Lung microvascular endothelial cell (primary cell): ENCODE measurements around the gene CUL7. TPM values are rescaled to one million over a fixed set of nuclear protein-coding genes. Genes with fewer than 3 reads are reported as not detected.
"Not testable (repeated sequence)": the region's sequence is repeated elsewhere in the genome, so short reads cannot be mapped to it uniquely, and the experiment has no call there.

Experiments used
- DNase-seq, 2 donors: peaks; one replicate each; pipeline versions ENCODE4 v3.0.0 to v3.0.0-alpha.2; 2010; ENCODE audit warnings: low read depth in 2 of 2
- total RNA-seq: library from RNA; depleted of rRNA; stranded (reverse); fragments of >200 nt; gene quantifications from 2 replicates; pipeline ENCODE4 v1.2.1, GENCODE V29; 2014

CUL7 gene
- total RNA-seq, 1 donor from 2014 or later, result 19.4 TPM

GRCh38 chr6:43016176-43016942, 37.3 kb downstream of the CUL7 start:
- DNase-seq, result no peak

DNA sequence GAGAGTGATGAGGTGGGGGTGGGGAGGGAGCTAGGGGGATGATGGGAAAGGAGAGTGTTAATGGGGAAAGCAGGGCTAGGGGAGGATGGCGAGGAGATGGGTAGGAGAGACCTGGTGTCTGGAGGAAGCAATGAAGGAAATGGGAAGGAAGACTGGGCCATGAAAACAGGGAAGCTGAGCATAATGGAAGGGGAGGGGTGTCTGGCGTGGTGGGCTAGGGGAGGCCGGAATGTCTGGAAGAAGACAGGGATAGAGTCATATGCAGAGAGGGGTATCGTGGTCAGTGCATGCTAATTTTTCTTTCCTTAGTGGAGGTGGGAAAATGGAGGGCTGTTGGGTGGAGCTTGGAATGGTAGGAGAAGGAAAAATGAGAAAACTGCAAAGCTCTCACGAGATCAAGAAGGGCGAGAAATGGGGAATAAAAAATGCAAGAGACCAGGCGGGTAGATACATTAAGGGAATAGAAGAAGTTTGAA, 39.2 kb downstream of the CUL7 start:
- DNase-seq, result peak; percentile 36 to 51

DNA sequence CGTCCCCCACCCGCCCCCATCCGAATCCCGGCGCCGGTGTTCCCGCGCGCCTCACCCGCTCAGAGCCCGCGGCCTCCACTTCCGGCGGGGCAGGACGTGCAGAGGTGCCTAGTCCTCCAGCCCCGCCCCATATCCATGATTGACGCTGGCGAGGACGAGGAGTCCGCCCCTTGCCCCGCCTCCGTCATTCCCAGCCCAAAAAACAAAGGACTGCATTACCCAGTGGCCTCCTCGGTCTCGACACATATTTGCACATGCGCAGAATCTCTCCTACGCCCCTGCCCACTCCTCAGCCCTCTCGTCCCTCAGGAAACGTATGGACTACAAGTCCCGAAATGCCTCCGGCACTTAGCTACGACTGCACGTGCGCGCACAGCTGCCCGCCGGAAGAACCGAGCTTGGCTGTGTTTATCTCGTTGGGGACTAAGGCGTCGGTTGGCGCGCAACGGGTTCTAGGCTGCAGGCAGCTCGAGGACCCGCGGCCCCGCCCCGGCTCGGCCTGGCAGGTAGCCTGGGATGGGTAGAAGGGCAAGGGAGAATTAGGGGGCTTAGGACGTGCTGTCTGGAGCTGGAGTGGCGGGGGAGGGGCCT, 39.7 kb downstream of the CUL7 start, which contains the start of the genes KLHDC3 and MEA1:
KLHDC3 (plus strand) TSS at position 407 of the 591 bp plus-strand sequence. CDS start 2,944 bp downstream, outside the sequence.
MEA1 (minus strand) TSS at position 104 of the 591 bp plus-strand sequence. CDS start 133 bp downstream, outside the sequence.
- peak; percentile 100 for DNase-seq

GRCh38 chr6:43013097-43013842, 40.4 kb downstream of the CUL7 start:
- no peak for DNase-seq

- no peak for DNase-seq
Observed at GRCh38 chr6:43012364-43012763, 41.3 kb downstream of the CUL7 start.

DNA sequence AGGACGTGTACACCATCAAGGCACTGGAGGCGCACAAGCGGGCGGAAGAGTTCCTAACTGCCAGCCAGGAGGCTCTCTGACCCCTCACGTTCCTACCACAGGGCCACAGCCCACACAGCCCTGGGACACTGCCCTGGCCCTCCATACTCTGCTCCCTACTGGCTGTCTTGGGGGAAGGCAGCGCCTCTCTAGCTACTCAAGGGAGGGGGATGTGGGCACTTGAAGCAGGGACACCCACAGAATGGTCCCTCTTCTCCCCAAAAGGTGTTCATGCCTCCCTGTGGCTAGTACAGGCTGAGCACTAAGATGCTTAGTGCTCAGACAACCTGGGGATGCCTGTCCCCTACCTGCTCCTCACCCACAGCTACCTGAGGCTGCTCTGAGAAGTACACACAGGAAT, 42.4 kb downstream of the CUL7 start:
- DNase-seq, result no peak

GRCh38 chr6:43009124-43009523, 44.5 kb downstream of the CUL7 start:
- peak; percentile 56 to 73 for DNase-seq

- no peak for DNase-seq
Observed at GRCh38 chr6:43007126-43007525, 46.5 kb downstream of the CUL7 start.

GRCh38 chr6:43006251-43006650, 47.4 kb downstream of the CUL7 start:
- DNase-seq, result no peak

DNA sequence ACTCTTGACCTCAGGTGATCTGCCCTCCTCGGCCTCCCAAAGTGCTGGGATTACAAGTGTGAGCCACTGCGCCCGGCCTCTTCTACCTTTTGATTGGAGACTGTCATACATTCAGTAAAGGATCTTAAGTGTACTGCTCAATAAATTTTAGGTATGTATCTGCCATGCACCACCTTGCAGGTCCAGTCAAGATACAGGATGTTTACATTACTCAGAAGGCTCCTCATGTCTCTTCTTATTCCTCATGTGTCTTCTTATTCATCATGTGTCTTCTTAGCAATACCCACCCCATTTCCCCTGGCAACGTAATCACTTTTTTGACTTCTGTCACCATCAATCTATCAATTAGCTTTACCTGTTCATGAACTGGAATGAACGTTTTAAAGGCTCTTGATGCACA, 47.8 kb downstream of the CUL7 start:
- DNase-seq, result no peak

GRCh38 chr6:43001843-43002242, 51.8 kb downstream of the CUL7 start:
- DNase-seq, result no peak

GRCh38 chr6:42998205-42998604, 55.4 kb downstream of the CUL7 start:
- not testable (repeated sequence) for DNase-seq

- DNase-seq, result no peak
Observed at GRCh38 chr6:42996513-42996912, 57.1 kb downstream of the CUL7 start.

DNA sequence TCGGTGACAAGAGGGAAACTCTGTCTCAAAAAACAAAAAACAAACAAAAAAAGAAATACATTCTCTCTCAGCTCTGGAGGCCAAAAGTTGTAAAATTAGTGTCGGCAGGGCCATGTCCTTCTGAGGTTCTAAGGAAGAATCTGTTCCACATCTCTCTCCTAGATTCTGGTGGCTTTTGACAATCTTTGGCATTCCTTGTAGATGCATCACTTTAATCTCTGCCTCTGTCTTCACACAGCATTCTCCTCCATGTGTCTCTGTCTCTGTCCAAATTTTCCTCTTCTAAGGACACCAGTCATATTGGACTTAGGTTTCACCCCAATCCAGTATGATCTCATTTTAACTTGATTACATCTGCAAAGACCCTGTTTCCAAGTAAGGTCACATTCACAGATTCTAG, 60.2 kb downstream of the CUL7 start:
- DNase-seq, result no peak

GRCh38 chr6:42989923-42990322, 63.7 kb downstream of the CUL7 start:
- DNase-seq, result no peak

GRCh38 chr6:42988486-42989020, 65.1 kb downstream of the CUL7 start:
- DNase-seq, result peak; percentile 40 to 57

Other genes with a start within 250 kb of the CUL7 start
- 76.5 and 91.5 TPM in 2 replicates for gene RPL7L1, start 174.2 kb downstream of the CUL7 start, total RNA-seq
- gene PTCRA, start 137.8 kb downstream of the CUL7 start, total RNA-seq, result not detected in 2 replicates
- 16.6 and 38.1 TPM in 2 replicates for gene CNPY3, start 124.4 kb downstream of the CUL7 start, total RNA-seq
- under 0.01 TPM in 1 of 2 replicates, not detected in the other for gene GNMT, start 93.1 kb downstream of the CUL7 start, total RNA-seq
- gene PEX6, start 74.7 kb downstream of the CUL7 start, total RNA-seq, result 6.3 and 19.2 TPM in 2 replicates
- 19.2 and 22.0 TPM in 2 replicates for gene PPP2R5D, start 69.3 kb downstream of the CUL7 start, total RNA-seq
- gene MEA1, start 39.9 kb downstream of the CUL7 start, total RNA-seq, result 33.3 and 47.0 TPM in 2 replicates
- gene KLHDC3, start 39.6 kb downstream of the CUL7 start, total RNA-seq, result 104 and 126 TPM in 2 replicates
- 58.9 and 64.9 TPM in 2 replicates for gene RRP36, start 32.2 kb downstream of the CUL7 start, total RNA-seq
- 9.4 and 11.3 TPM in 2 replicates for gene MRPL2, start 5.6 kb upstream of the CUL7 start, total RNA-seq
- 13.1 and 19.2 TPM in 2 replicates for gene KLC4, start 5.8 kb upstream of the CUL7 start, total RNA-seq
- gene PTK7, start 22.5 kb upstream of the CUL7 start, total RNA-seq, result 17.2 and 26.8 TPM in 2 replicates
- gene SRF, start 117.4 kb upstream of the CUL7 start, total RNA-seq, result 8.3 and 12.7 TPM in 2 replicates
- 11.6 and 19.6 TPM in 2 replicates for gene CUL9, start 128.3 kb upstream of the CUL7 start, total RNA-seq
- 26.8 and 50.3 TPM in 2 replicates for gene DNPH1, start 175.6 kb upstream of the CUL7 start, total RNA-seq
- gene TTBK1, start 189.6 kb upstream of the CUL7 start, total RNA-seq, result under 0.01 TPM in 1 of 2 replicates, not detected in the other
- not detected in 2 replicates for gene SLC22A7, start 244.4 kb upstream of the CUL7 start, total RNA-seq